Activated T-helper 1 cell treated with anti-CD3 and anti-CD28 coated beads, Interleukin-2, amount 50 U/mL, for 16 hours (primary cell): ENCODE results near the gene MAN1B1.
"Not testable (repeated sequence)": the region's sequence is repeated elsewhere in the genome, so short reads cannot be mapped to it uniquely, and the experiment has no call there.

Experiments used
- DNase-seq, 2 donors: peaks; one replicate each; pipeline ENCODE4 v3.0.0-alpha.2; 2020; ENCODE audit warnings: low read depth in 1 of 2, low spot score in 1 of 2

Gene MAN1B1

GRCh38 chr9:137126786-137127185 is 40.0 kb downstream of the MAN1B1 start:
- DNase-seq, result no peak

GRCh38 chr9:137127301-137128157 is 40.7 kb downstream of the MAN1B1 start:
- DNase-seq, result no peak

DNA sequence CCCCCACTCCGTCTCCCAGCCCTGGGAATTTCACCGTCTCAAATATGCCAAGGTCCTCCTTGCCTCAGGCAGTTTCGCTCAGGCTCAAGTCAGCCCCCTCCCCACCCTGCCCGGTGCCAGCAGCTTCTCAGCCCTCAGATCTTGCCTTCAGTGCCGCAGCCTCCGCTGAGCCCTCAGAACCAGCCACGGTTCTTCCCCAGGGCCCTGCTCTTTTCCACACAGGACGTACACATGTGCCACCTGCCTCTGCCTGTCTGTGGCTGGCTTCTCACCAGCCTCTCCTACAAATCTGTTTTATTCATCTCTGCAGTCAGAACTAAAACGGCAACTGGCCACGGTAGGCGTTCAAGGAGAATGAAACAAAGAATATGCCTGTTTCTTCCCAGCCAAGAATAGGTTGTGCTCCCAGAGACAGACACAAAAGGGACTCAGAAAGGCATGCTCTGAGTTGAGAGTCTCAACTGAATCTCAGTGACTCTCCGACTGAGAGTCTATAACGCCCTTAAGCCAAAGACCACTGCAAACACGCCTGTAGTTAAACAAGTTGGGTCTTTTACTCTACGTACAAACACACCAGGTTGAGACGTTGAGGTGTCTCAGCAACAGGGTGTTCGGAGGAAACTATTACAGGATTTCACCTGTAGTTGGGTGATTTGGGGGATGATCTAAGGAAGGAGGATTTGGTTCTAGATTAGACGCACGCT is 41.5 kb downstream of the MAN1B1 start:
- DNase-seq, result no peak

GRCh38 chr9:137128862-137129455 is 42.2 kb downstream of the MAN1B1 start:
- DNase-seq, result no peak

- peak; percentile 78 to 87 for DNase-seq
These were observed 42.8 kb downstream of the MAN1B1 start for GRCh38 chr9:137129456-137130175.

DNA sequence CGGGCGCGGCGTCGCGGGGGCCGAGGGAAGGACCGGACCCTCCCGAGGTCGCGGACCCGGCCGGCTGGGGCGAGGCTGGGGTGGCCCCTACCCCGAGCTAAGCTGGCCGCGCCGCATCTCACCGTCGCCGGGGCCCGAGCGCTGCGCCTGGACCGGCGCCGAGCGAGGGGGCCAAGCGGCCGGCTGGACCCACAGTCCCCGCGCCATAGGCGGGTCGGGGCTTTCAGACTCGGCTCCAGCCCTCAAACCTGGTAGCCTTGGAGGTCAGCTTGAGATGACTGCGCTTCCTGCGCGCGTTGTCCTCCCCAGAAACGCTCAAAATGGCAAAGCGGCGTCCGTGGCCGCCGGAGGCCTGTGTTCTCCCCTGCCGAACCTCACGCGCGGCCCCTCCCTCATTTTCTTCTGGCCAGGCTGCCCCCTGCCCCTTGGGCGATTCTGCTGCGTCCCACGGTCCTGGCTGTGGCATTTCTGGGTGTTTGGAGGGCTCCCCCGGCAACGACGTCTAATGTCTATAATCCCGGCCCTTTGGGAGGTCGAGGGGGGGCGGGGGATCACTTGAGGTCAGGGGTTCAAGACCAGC is 43.5 kb downstream of the MAN1B1 start:
- no peak for DNase-seq

DNA sequence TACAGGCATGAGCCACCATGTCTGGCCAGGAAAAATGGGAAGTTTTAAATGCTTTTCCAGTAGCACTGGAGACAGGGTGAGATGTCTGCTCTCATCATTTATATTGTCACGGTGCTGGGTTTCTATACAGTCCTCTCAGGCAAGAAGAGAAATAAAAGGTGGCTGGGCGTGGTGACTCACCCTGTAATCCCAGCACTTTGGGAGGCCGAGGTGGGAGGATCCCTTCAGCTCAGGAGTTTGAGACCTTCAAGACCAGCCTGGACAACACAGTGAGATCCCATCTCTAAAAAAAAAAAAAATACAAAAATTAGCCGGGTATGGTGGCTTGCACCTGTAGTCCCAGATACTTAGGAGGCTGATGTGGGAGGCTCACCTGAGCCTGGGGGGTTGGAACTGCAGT is 47.4 kb downstream of the MAN1B1 start:
- DNase-seq, result no peak

DNA sequence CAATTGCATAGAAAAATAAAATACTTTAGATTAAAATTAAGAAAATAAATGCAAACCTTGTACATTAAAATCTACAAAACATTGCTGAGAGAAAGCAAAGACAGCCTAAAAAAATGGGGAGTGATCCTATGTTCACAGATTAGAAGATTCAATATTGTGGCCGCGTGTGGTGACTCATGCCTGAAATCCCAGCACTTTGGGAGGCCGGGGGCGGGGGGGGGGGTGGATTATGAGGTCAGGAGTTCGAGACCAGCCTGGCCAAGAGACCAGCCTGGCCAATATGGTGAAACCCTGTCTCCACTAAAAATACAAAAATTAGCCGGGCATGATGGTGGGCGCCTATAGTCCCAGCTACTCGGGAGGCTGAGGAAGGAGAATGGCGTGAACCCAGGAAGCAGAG is 48.4 kb downstream of the MAN1B1 start:
- DNase-seq, result not testable (repeated sequence)

DNA sequence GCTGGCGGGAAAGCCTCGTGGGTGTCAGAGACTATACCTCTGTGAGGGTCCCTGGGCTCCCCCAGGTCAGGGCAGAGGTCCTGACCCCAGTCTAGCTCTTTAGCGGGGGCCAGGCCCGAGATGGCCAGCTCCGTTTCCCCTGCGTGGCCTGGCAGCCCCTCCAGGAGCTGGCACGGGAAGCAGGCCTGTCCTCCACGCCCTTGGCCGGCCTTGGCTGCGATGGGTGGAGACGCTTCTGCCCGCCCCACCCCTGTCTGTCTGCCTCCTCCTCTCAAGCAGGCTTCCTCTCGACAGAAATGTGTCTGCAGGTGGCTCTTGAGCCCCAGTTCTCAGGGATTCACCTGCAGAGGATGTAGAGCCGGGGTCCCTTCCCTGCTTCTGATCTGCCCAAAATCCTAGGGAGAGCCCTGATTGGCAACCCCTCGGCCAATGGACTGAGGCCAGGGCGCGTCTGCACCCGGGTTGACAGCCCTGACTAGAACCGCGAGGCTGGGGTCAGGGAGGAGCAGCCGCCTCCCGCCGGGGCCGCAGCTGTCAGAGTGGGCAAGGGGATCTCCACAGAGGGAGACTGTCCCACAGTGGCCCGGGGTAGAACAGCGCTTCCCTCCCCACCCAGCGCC is 49.6 kb downstream of the MAN1B1 start:
- DNase-seq, result no peak

DNA sequence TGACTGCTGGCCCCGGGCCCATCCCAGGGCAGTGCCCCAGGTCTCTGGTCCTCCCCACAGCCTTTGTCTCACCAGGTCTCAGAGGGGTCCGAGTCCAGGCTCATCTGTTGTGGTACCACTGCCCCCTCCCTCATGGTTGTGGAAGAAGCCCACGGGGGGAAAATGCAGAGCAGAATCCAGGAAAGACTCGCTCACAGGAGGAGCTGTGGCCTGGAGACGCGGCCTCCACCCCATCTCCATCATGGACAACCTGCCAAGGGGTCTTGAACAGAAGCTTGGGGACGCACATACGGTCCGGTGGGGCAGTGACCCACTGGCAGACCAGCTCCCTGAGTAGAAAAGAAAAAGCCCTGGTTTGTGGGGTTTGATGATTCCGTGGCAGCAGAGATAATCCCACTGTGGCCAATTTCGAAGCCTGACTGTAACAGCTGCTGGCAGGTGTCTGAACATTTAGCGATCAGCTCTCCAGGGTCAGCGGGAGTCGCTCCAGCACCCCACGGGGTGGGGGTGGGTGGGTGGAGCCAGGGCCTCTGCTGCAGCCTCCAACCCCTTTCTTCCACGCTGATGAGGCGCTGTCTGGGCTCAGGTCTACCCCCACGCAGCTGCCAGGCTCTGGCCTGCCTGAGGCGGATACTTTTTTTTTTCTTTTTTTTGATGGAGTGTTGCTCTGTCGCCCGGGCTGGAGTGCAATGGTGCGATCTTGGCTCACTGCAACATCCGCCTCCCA is 50.3 kb downstream of the MAN1B1 start:
- no peak for DNase-seq

DNA sequence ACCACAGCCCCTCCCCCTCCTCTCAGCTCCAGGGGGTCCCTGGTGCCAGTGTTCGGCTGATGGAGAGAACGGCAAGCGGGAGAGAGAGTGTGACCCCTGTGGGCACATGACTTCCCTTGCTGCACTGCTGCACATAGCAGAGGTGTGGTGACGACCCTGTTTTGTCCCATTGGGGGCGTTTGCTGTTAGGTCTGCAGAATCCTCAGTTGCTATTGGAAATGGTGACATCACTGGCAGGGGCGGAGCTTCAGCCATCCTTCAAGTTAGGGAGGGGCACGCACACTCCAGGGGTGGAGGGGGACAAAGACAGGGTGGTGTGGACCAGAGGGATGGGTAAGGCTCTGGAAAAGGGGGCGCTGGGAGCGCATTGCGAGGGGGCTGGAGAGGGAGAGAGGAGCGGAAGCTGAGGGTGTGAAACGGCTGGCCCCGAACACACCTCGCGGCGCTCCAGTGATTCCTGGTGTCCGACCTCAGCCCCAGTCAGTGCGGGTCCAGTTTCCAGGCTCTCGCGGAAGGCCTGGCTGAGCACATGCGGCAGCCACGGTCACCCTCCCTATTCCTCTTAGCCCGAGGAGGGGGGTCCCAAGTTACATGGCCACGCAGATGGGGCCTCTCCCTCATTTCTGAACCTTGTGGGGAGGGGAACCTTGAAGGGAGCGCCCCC is 51.4 kb downstream of the MAN1B1 start:
- no peak for DNase-seq

- DNase-seq, result no peak
These were observed 52.1 kb downstream of the MAN1B1 start, which contains the start of gene GRIN1 for GRCh38 chr9:137138722-137139467. Gene GRIN1, plus strand, starts transcription at chr9:137139154. Its CDS starts 333 bp downstream, at chr9:137139487.

- no peak for DNase-seq
These were observed 52.8 kb downstream of the MAN1B1 start for GRCh38 chr9:137139468-137140150.

DNA sequence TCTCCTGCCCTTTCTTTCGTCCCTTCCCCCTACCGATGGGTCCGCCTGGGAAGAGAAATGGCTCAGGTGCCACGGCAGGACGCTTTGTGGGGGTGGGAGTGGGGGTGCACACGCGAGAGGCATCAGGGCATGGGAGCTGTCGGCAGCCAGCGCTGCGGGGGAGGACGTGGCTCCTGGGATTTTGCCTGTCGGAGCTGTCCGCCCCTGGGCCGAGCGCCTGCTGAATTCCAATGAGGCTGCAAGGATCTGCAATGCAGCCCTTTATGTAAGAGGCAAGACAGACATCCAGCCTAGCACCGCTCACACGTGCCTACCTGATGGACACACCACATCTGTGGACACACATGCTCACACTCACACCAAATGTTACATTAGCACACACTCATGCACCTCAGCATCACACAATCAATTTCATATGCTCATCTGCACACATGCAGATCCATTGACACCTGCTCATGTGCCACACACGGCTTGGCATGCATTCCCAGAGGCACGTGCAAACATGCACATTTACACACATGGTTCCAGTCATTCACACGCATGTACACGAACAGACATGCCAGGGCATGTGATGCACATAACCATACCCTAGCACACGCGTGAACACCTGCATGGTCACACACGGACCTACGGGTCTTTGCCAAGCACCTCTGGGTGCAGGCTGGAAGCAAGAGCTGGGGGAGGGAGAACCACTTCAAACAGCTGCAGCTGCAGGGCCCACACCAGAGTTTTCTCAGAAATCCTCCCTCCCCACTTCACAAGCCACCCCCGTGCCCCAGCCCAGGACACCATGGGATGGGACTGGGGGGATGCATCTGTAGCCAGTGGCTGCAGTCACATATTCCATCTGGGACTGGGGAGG is 53.6 kb downstream of the MAN1B1 start:
- no peak for DNase-seq

GRCh38 chr9:137141050-137141810 is 54.4 kb downstream of the MAN1B1 start:
- DNase-seq, result no peak
